OCI-LY7 (cell line): ENCODE results near the gene ZNF282. TPM values are rescaled to one million over a fixed set of nuclear protein-coding genes. Genes with fewer than 3 reads are reported as not detected.
"Not testable (repeated sequence)": the region's sequence is repeated elsewhere in the genome, so short reads cannot be mapped to it uniquely, and the experiment has no call there.

Experiments used
- BruUV-seq: library from RNA; stranded (reverse); fragments of 400-500 nt; replicated peaks from 2 replicates; lab custom pipeline; 2021; lab: Mats Ljungman, UMichigan
- CTCF ChIA-PET: fragments of 300-600 bp; sonication (Branson Sonifier 250); formaldehyde crosslinking; loops from one replicate; lab custom pipeline; 2022; ENCODE audit warnings: antibody characterized with exemption; ENCODE audit not compliant: unreplicated experiment; lab: Charles Lee
- POLR2A ChIA-PET: fragments of 300-600 bp; sonication (Branson Sonifier 250); formaldehyde crosslinking; loops from one replicate; lab custom pipeline; 2022; ENCODE audit warnings: antibody characterized with exemption; lab: Charles Lee
- DNase-seq: peaks from one replicate; pipeline ENCODE4 v3.0.0-alpha.2; 2015; ENCODE audit warnings: low spot score
- H2AFZ ChIP-seq: fragments of 200-600 bp; sonication (generic), shearing (Covaris generic); 2 replicates; pipeline ENCODE4 v1.6.1; 2014; ENCODE audit warnings: mild to moderate bottlenecking, antibody characterized with exemption, low read length, moderate library complexity
- H3K27ac ChIP-seq: fragments of 200-600 bp; sonication (generic); 2 replicates; pipeline ENCODE4 v1.5.1; 2014; ENCODE audit warnings: mixed run types, low read depth, mild to moderate bottlenecking, moderate library complexity, low read length, inconsistent platforms; ENCODE audit not compliant: poor library complexity, severe bottlenecking
- H3K36me3 ChIP-seq: fragments of 200-600 bp; sonication (generic); 2 replicates; pipeline ENCODE4 v1.6.1; 2014; ENCODE audit warnings: mild to moderate bottlenecking, antibody characterized with exemption, low read length, moderate library complexity, mixed read lengths; ENCODE audit not compliant: insufficient read depth
- H3K4me1 ChIP-seq: fragments of 200-600 bp; sonication (generic); 2 replicates; pipeline ENCODE4 v1.5.1; 2014; ENCODE audit warnings: mild to moderate bottlenecking, low read length; ENCODE audit not compliant: insufficient read depth, poor library complexity, severe bottlenecking
- H3K4me2 ChIP-seq: fragments of 200-600 bp; sonication (generic); 2 replicates; pipeline ENCODE4 v1.6.1; 2014; ENCODE audit warnings: mild to moderate bottlenecking, low read length
- H3K4me3 ChIP-seq: fragments of 200-600 bp; sonication (generic); 2 replicates; pipeline ENCODE4 v1.5.1; 2014; ENCODE audit warnings: mild to moderate bottlenecking, low read depth, low read length; ENCODE audit not compliant: poor library complexity, severe bottlenecking
- H3K79me2 ChIP-seq: fragments of 200-600 bp; sonication (generic); 2 replicates; pipeline ENCODE4 v1.6.1; 2016; ENCODE audit warnings: low read depth, mild to moderate bottlenecking, low read length, moderate library complexity, mixed read lengths; ENCODE audit not compliant: insufficient read depth
- H3K9me2 ChIP-seq: fragments of 200-600 bp; sonication (generic); 2 replicates; pipeline ENCODE4 v1.6.1; 2016; ENCODE audit warnings: mild to moderate bottlenecking, low read length, mixed read lengths; ENCODE audit not compliant: insufficient read depth
- H3K9me3 ChIP-seq: fragments of 200-600 bp; sonication (generic); 2 replicates; pipeline ENCODE4 v1.6.1; 2014; ENCODE audit warnings: mild to moderate bottlenecking, mixed run types, low read length, mixed read lengths
- H4K20me1 ChIP-seq: fragments of 200-600 bp; sonication (generic); 2 replicates; pipeline ENCODE4 v1.6.1; 2014; ENCODE audit warnings: mild to moderate bottlenecking, antibody characterized with exemption, low read length, moderate library complexity, mixed read lengths; ENCODE audit not compliant: insufficient read depth
- CTCF ChIP-seq: fragments of 200-600 bp; sonication (generic); conservative IDR thresholded peaks from 2 replicates; pipeline ENCODE4 v1.5.1; 2014; ENCODE audit warnings: mild to moderate bottlenecking, antibody characterized with exemption, low read length, moderate library complexity, mixed read lengths
- EZH2phosphoT487 ChIP-seq: fragments of 200-600 bp; sonication (generic); IDR thresholded peaks from 2 replicates; pipeline ENCODE4 v1.6.1; 2018; ENCODE audit warnings: low read depth, borderline replicate concordance, mild to moderate bottlenecking, mixed run types, antibody characterized with exemption, low read length, moderate library complexity, mixed read lengths
- intact Hi-C: fragments of 100-400 bp; cut with micrococcal nuclease; formaldehyde crosslinking; loops from one replicate; pipeline ENCODE4 v1.10.0; 2022; ENCODE audit not compliant: unreplicated experiment
- small RNA-seq: library from RNA; depleted of rRNA; stranded (forward); fragments of <200 nt; gene quantifications from one replicate; pipeline ENCODE3, GENCODE V24; 2014
- total RNA-seq, 2 experiments: library from RNA; depleted of rRNA in 1 of 2; stranded (reverse); fragments of >200 nt in 1 of 2; shearing (Covaris generic) in 1 of 2; gene quantifications; 2 replicates each; pipeline ENCODE4 v1.2.3, GENCODE V29; 2014 to 2022

ZNF282 gene
- total RNA-seq, 2 experiments from 2014 or later, result 15.4 to 26.6 TPM

GRCh38 chr7:149266451-149266850 lies 71.1 kb downstream of the ZNF282 start:
- BruUV-seq, result no TSS peak
- Histone ChIP-seq H3K27ac (no peak overlapping the region), H3K4me1 (peaks cover 15% of the 10 kb centered on the region), H3K9me3 (no peaks in the 10 kb centered on the region), H3K4me3 (no peak overlapping the region), H4K20me1 (no peaks in the 10 kb centered on the region), H2AFZ (no peak overlapping the region), H3K36me3 (peaks cover 47% of the 10 kb centered on the region), H3K4me2 (no peak overlapping the region), H3K9me2 (no peaks in the 10 kb centered on the region), H3K79me2 (peaks cover 13% of the 10 kb centered on the region; the same call in 1 of the 2 replicates)
- TF ChIP-seq CTCF (no peak), EZH2phosphoT487 (no peak)
- intact Hi-C loops, result loop anchor here (10.0 kb wide), 1 partner anchor 358 kb away; no protein-coding TSS in a partner anchor
- DNase-seq, result no peak
- ChIA-PET CTCF (no interaction called here), POLR2A (no interaction called here)

DNA sequence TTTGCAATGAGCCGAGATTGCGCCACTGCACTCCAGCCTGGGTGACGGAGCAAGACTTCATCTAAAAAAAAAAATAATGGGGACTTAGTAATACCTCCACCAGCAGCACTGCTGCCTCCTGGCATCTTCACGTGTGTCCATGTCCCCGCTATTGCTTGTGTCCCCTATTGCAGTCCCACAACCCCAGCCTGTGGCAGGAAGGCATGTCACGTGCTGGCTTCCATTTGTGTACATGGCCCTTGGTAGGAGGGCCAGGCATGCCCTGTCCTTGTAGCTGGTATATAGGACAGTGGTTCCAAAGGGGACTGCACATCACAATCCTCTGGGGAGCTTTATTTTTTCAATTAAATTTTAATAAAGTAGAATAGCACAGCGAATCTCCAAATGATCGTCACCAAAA lies 72.4 kb downstream of the ZNF282 start:
- Histone ChIP-seq H3K4me3 (no peak overlapping the region), H3K4me2 (no peak overlapping the region), H2AFZ (no peak overlapping the region), H3K27ac (no peak overlapping the region), H3K4me1 (peaks cover 9% of the 10 kb centered on the region), H3K9me2 (no peaks in the 10 kb centered on the region), H3K36me3 (peaks cover 56% of the 10 kb centered on the region), H3K9me3 (no peaks in the 10 kb centered on the region), H3K79me2 (peaks cover 10% of the 10 kb centered on the region; the same call in 1 of the 2 replicates), H4K20me1 (no peaks in the 10 kb centered on the region)
- POLR2A ChIA-PET, result no interaction called here
- intact Hi-C loops, result loop anchor here (10.0 kb wide), 1 partner anchor 357 kb away; no protein-coding TSS in a partner anchor
- BruUV-seq, result no TSS peak
- CTCF ChIA-PET, result no interaction called here
- no peak for TF ChIP-seq CTCF
- TF ChIP-seq EZH2phosphoT487, result no peak
- DNase-seq, result no peak

DNA sequence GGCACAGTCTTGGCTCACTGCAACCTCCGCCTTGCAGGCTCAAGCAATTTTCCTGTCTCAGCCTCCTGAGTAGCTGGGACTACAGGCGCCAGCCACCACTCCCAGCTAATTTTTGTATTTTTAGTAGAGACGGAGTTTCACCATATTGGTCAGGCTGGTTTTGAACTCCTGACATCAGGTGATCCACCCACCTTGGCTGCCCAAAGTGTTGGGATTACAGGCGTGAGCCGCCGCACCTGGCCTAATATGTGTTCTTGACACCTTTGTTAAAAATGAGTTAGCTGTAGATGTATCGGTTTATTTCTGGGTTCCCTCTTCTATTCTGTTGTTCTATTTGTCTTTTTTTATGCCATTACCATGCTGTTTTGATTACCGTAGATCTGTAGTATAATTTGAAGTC lies 79.1 kb downstream of the ZNF282 start:
- CTCF ChIA-PET, H3K79me2 ChIP-seq: not testable (repeated sequence)
- POLR2A ChIA-PET, result interaction anchor here (1.0 to 2.6 kb wide), 2 partner anchors 10 to 11 kb away, joined by 5 to 10 read pairs; no protein-coding TSS in a partner anchor

More for the DNA sequence above, 79.1 kb downstream of the ZNF282 start:
- H4K20me1 ChIP-seq, H3K4me2 ChIP-seq, intact Hi-C loops, H3K4me1 ChIP-seq, H3K9me3 ChIP-seq, BruUV-seq, H3K27ac ChIP-seq, H3K4me3 ChIP-seq, H2AFZ ChIP-seq, H3K9me2 ChIP-seq, DNase-seq: not testable (repeated sequence)
- peaks cover 61% of the 10 kb centered on the region for H3K36me3 ChIP-seq

Small RNAs within 50 kb of the gene (small RNA-seq; reads per million reads assigned to genes)
- gene AC004890.1, result not detected

Other genes with a start within 250 kb of the ZNF282 start
- 130 TPM in 2 replicates for gene PDIA4, start 167.0 kb upstream of the ZNF282 start, total RNA-seq (2014; rRNA removed; shearing (Covaris generic))
- 120 and 141 TPM in 2 replicates for gene PDIA4, start 167.0 kb upstream of the ZNF282 start, total RNA-seq (2022)
- 3.9 and 5.1 TPM in 2 replicates for gene ZNF786, start 104.8 kb upstream of the ZNF282 start, total RNA-seq (2014; rRNA removed; shearing (Covaris generic))
- 6.8 and 7.7 TPM in 2 replicates for gene ZNF786, start 104.8 kb upstream of the ZNF282 start, total RNA-seq (2022)
- 0.28 and 1.4 TPM in 2 replicates for gene ZNF425, start 69.2 kb upstream of the ZNF282 start, total RNA-seq (2014; rRNA removed; shearing (Covaris generic))
- 1.1 and 1.6 TPM in 2 replicates for gene ZNF425, start 69.2 kb upstream of the ZNF282 start, total RNA-seq (2022)
- gene ZNF398, start 48.1 kb upstream of the ZNF282 start, total RNA-seq (2014; rRNA removed; shearing (Covaris generic)), result 11.4 and 11.8 TPM in 2 replicates
- gene ZNF398, start 48.1 kb upstream of the ZNF282 start, total RNA-seq (2022), result 14.2 and 15.5 TPM in 2 replicates
- 11.6 and 13.1 TPM in 2 replicates for gene ZNF212, start 44.1 kb downstream of the ZNF282 start, total RNA-seq (2014; rRNA removed; shearing (Covaris generic))
- gene ZNF212, start 44.1 kb downstream of the ZNF282 start, total RNA-seq (2022), result 12.7 and 14.1 TPM in 2 replicates
- 10.5 and 13.1 TPM in 2 replicates for gene ZNF783, start 66.7 kb downstream of the ZNF282 start, total RNA-seq (2014; rRNA removed; shearing (Covaris generic))
- 18.8 and 19.4 TPM in 2 replicates for gene ZNF783, start 66.7 kb downstream of the ZNF282 start, total RNA-seq (2022)